RPMI7951 (cell line): Measurements from ENCODE around the gene PCNT. TPM values are rescaled to one million over a fixed set of nuclear protein-coding genes. Genes with fewer than 3 reads are reported as not detected.
"Not testable (repeated sequence)": the region's sequence is repeated elsewhere in the genome, so short reads cannot be mapped to it uniquely, and the experiment has no call there.

Experiments
- DNase-seq: peaks from one replicate; pipeline ENCODE4 v3.0.0-alpha.2; 2012; ENCODE audit warnings: low read depth
- total RNA-seq: library from RNA; depleted of rRNA; stranded (reverse); fragments of >200 nt; shearing (Covaris generic); gene quantifications from 2 replicates; pipeline ENCODE4 v1.2.3, GENCODE V29; 2014

Gene PCNT
- total RNA-seq, 1 experiment from 2014 or later = 11.7 TPM

DNA sequence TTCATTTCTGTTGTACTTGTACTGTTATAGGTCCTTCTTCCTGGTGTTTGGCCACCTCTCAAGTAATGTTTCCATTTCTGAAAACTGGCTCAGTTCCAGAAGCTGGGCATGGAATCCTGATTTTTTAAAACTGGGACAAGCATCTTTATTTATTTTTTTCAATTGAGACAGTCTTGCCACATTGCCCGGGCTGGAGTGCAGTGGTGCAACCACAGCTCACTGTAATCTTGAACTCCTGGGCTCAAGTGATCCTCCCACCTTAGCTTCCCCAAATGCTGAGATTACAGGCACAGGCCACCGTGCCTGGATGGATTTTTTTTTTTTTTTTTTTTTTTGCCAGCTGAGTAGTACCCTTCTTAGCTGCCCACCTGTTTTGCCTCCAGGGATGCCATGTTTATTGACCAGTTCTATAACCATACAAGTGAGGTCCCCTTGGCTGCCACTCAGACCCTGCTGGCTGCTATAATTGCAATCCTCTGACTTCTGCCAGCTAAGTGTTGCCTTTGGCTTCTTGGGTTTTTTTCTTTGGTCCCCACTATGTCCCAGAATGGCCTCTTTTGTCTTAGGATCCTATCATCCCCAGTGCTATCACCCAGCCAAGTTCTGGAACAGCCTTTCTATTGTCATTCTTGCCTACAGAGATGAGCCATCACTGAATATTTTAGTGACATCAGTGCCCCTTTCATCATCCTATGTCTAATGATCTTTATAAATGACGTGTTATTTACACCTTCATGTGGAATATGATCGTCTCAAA is 130.9 kb downstream of the PCNT start:
- peak; percentile 31 for DNase-seq

DNA sequence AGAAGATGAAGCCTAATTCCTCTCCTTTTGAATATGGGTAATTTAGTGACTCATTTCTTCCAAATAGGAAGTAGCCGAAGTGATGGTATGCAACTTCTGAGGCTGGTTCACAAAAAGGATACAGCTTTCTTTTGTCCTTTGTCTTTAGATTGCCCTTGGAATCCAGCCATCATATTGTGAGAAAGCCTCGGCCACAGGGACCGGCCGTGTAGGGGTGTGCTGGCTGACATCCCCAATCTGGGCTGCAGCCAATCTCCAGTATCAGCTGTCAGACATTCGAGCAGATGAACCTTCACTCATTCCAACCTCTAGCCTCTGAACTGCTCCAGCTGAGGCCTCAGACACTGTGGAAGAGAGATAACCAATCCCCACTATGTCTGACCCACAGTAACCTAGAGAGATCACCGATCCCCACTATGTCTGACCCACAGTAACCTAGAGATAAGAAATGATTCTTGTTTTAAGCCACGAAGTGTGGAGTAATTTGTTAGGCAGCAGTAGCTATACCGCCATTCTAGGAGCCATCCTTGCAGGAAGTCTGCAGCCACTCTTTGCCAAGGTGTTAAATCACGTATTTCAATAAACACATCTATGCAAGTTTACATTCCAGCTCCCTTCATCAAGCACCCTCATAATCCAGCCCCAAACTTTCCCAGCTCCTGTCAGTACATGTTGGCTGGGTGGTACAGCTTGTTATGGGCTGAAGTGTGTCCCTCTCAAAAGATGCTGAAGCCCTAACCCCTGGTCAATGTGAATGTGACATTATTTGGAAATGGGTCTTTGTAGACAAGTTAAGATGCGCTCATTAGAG is 131.8 kb downstream of the PCNT start:
- peak; percentile 88 for DNase-seq

DNA sequence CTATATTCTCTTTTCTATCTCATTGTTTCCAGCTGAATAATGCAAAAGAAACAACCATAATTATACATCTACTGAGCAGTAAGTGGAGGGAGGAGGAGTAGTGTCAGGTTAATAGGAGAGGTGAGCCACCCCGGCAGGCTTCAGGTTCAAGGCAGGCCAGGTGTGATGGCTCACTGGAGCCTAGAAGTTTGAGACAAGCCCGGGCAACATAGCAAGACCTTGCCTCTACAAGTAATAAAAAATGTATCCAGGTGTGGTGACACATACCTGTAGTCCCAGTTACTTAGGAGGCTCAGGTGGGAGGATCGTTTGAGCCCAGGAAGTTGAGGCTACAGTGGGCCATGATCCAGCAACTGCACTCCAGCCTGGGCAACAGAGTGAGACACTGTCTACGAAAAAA is 132.8 kb downstream of the PCNT start:
- DNase-seq = no peak

DNA sequence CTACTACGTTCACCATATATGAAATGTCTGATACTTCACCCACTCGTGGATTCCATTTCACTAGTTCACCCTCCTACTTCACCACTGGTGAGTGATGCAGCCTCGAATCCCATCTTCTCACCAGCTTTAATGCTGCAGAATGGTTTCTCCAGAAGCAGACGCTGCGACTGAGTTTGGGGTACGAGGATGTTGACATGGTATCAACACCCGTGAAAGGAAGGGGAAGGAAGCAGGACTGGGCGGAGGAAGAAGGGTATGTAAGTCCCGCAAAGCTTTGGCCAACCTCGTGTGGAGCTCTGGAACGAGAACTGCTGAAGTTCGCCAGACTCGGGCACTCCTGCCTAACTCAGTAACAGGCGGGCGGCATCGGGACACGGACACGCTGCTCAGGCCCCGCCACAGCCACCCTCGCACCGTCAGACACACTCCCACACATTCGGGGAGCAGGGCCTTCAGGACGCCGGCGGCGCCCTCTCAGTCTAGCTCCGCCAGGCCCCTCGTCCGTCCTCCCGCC is 133.9 kb downstream of the PCNT start:
- DNase-seq = peak; percentile 46

DNA sequence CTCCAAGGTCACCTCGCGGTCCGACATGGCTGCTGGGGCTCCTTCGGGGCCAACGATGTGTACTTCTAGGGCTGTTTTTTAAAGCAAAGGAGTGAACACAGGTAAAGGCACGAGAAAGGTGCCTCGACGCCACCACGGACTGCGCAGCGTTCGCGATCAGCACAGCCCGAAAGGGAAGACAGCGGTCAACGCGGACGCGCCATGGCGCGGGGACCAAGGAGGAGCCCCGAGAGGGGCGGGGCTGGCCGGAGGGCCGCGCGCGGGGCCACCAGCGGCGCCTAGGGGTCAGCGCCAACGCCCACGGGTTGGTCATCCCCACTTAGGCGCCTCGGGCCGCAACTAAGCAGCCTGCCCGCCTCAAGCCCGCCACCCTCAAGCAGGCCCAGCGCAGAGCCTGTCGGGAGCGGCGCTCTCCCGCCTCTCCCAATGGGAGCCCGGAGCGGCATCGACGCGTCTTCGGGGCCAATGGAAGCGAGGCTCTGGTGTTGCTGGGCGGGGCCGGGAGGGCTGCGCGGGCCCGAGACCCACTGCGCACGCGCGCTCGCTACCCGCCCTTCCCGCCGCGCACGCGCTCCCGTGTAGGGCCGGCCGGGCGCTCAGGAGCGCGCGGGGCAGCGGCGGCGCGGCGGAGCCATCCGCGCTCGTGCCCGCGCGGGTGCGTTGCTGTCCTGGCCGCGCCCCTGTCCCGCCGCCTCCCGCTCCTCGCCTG is 134.5 kb downstream of the PCNT start, which contains the start of gene DIP2A:
Gene DIP2A (plus strand): TSS at position 577 of the 709 bp plus-strand sequence. CDS start 241 bp downstream, outside the sequence.
- peak; percentile 95 for DNase-seq

DNA sequence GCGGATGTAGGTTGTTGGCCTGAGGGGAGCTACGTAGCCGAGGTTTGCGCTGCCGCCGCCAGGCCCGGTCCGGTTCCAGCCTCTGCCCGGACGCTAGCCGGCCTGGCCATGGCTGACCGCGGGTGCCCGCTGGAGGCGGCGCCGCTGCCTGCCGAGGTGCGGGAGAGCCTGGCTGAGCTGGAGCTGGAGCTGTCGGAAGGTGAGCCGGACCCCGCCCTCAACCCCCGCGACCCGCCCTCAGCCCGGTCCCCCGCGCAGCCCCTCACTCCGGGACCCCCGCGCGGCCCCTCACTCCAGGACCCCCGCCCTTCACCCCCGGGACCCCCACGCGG is 135.0 kb downstream of the PCNT start:
- no peak for DNase-seq

DNA sequence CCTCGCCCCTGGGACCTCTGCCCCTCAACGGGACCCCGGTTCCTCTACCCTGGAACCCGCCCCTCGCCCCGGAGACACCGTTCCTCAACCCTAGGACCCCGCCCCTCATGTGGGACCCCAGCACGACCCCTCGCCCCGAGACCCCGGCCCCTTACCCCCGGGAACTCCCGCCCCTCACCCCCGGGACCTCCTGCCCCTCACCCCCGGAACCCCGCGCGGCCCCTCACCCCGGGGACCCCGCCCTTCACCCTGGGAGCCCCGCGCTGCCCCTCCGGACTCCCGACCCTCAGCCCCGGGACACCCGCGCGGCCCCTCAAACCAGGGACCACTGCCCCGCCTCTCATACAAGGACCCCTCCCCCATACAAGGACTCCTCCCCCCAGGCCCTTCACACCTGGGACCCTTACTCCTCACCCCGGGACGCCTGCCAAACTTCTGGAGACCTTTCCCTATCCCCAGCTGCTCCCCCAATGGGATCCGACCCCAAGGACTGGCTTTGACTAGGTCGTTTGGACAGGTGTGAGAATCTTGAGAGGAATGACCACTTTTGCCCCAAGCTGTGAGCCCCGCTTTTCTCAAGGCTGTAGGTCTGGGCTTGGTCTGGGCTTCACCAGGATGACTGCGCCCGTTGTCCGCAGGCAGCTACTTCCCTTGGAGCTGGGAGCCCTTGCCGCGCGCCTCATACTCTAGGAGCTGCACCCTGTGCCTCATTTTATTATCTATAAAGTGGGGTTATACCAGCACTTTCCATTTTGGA is 135.6 kb downstream of the PCNT start:
- DNase-seq = peak; percentile 38

DNA sequence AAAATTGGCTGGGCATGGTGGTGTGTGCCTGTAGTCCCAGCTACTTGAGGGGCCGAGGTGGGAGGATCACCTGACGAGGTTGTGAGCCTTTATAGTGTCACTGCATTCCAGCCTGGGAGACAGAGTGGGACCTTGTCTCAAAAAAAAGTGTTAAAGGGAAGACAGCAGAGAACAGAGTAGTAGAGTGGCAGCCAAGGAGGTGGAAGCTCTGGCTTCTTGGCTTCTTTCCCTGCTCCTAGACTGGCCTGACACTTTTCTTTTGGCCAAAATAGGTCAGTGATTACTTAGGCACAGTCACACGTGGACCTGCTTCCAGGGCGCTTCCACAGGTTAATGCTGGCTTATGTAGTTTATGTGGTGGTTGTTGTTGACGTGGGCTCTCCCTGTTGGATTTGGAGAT is 138.0 kb downstream of the PCNT start:
- DNase-seq = no peak

DNA sequence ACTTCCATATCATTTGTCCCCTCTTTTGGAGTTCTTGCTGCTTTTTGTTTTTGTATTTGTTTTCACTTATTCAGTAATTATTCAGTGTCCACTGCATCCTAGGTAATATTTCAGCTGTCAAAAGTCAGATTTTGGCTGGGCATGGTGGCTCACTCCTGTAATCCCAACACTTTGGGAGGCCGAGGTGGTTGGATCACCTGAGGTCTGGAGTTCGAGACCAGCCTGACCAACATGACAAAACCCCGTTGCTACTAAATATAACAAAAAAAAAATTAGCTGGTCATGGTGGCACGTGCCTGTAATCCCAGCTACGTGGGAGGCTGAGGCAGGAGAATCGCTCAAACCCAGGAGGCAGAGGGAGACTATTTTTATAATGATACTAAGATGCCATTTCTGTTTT is 141.2 kb downstream of the PCNT start:
- DNase-seq = not testable (repeated sequence)

DNA sequence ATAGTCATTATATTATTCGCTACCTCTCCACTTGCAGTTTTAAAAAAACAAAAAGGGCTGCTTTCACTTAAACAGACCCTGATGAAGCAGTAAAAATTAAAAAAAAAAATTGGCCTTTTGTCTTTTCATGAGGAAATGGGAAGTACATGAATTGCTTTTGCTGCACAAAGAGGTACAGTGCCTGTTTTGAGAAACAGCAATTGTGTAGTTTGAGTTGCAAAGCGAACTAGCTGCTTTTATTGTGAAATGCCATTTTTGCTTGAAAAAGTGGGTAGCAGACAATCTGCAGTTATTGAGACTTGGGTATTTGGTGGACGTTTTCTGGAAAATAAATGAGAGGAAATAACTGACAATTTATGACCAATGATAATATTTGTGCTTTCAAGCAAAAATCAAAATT is 141.7 kb downstream of the PCNT start:
- no peak for DNase-seq

DNA sequence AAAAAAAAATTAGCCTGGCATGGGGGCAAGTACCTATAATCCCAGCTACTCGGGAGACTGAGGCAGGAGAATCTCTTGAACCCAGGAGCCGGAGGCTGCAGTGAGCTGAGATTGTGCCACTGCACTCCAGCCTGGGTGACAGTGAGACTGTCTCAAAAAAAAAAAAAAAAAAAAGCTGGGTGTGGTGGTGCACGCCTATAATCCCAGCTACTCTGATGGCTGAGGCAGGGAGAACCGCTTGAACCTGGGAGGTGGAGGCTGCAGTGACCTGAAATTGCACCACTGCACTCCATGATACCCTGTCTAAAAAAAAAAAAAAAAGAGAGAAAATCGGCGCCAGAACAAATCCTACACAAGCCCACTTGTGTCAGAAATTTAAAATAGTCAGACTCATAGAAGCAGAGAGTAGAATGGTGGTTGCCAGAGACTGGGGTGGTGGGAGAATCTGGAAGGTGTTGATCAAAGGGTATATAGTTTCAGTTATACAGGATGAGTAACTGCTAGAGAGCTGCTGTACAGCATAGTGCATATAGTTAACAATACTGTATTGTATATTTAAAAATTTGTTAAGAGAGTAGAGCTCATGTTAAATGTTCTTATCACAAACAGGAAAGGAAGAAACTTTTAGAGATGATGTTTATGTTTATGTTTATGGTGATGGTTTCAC is 144.3 kb downstream of the PCNT start:
- no peak for DNase-seq

DNA sequence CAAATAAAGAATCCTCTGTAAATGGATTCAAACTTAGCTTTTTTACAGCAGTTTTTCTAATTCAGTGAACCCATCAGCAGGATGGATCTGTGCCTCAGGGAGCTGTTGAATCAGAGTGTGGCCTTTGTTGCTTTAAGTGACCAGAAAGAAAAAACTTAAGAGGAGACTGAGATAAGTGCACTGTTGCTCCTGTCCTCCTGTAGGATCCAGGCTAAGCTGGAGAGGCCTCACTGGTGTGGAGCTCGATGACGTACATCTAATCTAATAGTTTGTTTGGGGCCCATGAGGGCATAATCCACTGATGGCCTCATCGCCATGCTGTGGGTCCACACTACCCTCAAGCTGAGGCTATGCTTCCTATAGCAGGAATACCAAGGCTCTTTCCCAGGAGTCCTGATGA is 145.3 kb downstream of the PCNT start:
- no peak for DNase-seq

DNA sequence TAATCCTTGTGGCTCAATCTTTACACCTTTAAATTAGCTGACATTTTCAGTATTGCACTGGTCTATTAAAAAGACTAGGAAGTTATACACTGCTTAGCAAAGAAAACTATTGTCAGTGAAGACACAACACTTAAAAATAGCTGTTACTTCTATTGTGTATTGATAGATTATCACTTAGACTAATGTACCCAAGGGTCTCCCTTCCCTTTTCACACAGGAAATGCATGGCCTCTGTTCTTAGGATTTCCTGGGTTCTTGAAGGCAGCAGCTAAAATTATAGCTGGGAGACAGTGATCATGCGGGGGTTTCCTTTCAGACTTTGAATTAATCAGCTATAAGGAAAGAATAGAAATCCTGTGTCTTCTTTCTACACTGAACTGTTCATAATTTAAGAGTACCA is 147.6 kb downstream of the PCNT start:
- DNase-seq = no peak

DNA sequence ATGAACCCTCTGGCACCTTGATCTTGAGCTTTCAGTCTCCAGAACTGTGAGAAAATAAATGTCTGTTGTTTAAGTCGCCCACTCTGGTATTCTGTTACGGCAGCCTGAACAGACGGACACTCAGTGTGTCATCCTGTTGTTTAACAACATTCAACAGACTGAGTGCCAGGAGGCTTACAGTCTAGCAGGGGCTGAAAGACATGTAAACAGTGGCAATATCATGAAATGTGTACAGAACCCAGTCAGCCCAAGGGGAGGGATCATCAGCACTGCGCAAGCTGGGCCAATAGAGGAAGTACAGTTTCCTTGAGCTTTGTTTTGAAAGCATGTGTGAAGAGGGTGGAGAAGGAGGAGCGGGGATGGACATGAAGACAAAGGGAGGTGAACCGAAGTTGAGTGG is 148.3 kb downstream of the PCNT start:
- DNase-seq = no peak

DNA sequence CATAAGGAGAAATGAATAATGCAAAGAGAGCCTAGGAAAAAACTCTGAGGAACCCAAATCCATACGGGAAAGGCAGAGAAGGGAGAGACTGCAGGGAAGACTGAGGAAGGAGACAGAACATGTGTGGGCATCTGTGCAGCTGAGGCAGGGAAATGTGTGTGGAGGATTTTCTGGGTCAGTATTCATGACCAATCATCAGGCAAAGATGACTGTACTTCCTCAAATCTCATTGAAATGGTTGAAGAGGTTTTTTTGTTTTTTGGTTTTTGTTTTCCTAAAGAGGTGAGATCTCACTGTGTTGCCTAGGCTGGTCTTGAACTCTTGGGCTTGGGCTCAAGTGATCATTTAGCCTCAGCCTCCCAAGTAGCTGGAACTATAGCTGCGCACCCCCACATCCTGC is 150.4 kb downstream of the PCNT start:
- DNase-seq = no peak

DNA sequence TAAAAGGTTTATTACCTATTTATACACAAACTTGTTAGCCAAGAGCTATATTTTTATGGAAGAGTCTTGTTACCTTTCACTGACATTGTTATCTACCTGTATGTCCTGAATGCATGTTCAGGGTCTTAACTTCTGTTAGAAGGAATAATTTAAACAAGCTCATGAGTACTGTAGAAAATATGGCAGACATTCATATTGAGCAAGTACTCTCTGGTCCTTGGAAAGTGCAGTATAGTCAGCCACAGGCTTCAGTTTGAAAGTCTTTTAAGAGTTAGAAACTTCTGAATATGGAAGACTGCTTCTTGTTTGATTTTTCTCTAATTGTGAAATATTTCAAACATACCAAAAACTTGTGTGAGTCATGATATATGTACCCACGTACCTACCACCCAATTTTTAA is 151.3 kb downstream of the PCNT start:
- no peak for DNase-seq

DNA sequence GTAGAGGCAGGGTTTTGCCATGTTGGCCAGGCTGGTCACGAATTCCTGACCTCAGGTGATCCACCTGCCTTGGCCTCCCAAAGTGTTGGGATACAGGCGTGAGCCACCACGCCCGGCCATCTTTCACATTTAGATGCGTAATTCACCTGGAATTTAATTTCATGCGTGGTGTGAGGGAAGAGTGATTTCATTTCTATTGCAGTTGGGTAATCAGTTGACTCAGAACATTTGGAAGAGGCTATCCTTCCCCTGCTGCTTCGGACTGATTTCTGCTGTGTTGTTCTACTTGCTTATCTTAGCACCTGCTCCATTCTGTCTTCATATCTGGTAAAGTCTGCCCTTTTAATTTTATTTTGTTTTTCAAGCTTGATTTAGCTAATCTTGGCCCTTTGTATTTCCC is 153.8 kb downstream of the PCNT start:
- DNase-seq = no peak

DNA sequence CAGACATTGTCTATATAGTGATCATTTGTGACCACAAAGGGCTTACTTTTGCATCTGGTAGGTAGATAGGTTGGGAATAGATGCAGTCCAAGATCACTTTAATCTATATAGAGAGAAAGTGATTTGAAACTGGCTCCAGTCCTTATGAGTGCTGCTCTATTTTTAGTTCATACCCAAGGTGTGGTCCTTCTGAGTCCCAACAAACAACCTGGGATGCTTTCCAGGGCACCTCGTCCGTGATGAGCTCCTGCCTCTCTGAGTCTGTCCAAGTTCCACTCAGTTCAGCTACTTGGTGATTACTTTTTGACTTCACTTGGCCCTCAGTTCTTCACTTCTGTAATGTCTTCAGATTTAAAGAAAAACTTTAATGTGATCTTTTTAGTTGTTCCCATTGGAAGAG is 155.0 kb downstream of the PCNT start:
- no peak for DNase-seq

DNA sequence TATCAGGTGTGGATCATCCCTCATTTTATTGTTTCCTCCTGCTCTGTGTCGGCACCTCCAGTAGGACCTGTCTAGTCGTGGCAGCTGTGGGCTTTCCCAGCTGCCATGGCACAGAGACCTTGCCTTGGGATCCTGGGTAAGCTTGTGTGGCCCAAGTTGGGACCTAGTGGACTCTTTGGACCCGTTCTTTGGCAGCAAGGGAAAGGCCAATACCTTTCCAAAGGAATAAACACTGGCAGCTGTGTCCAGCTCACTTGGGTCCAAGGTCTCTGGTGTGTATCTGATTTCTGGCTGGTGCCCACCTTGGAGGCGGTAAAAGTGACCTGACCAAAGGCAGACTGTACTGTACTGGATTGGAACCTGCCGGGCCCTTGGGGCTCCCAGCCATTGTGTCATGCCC is 156.5 kb downstream of the PCNT start:
- DNase-seq = no peak

DNA sequence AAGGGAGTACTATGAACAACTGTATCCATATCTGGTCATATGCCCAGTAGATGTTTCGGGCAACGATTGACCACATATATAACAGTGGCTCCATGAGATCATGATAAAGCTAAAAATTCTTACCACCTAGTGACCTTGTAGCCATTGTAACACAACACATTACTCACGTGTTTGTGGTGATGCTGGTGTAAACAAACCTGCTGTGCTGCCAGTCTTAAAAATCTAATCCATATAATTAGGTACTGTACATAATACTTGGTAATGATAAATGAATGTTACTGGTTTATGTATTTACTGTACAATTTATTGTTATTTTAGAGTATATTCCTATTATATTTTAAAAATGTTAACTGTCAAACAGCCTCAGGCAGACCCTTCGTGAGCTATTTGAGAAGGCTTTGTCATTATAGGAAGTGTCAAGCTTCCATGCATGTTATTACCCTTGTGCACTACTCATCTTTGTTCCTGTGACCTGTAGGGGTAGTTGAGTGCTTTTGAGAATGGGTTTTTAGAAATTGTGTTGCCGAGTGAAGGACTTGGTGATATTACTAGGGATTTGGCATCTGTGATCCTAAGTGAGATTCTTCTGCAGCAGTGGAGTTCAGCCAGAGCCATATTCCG is 158.4 kb downstream of the PCNT start:
- DNase-seq = no peak

DNA sequence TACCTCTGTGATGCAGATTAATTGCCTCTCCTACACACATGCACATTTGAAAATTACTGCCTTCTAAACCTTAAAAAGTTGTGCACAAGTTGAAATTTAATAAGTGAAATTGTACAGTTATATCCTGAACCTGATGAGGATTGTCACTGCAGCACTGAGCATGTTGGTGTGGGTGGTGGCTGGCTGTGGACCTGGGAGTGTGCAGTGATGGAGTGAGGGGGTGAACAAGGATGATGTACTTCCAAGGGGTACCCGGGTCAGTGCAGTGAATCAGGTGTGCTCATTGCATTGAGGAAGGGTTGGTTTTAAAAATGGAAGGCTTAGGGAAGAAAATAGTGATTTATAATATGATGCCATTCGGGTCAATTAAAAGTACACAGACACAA is 158.9 kb downstream of the PCNT start:
- DNase-seq = no peak
